ENCODE results near the gene QRICH2. TPM values are rescaled to one million over a fixed set of nuclear protein-coding genes. Genes with fewer than 3 reads are reported as not detected.
A peak's percentile ranks its signal among the peaks of the same experiment; 100 is the strongest.

The QRICH2 gene
- total and polyA plus RNA-seq, 9 of the 15 experiments (the other 6 are each of a cell fraction or from before 2014, with no cell fraction given): 0.03 to 1.6 (median 0.81) TPM

DNA sequence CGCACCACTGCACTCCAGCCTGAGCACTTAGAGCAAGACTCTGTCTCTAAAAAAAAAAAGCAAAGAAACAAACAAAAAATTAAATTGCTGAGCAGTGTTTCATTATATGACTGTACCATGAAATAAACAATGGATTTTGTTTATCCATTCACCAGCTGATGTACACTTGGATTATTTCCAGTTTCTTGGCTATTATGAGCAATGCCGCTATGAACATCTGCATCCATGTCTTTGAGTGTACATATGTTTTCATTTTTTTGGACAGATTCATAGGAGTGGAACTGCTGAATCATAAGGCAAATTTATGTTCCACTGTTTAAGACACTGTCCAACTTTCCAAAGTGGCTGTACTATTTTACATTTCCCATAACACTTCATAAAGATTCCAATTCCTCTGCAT, 75.7 kb downstream of the QRICH2 start (continued):
- TF ChIP-seq, protein P1, sequence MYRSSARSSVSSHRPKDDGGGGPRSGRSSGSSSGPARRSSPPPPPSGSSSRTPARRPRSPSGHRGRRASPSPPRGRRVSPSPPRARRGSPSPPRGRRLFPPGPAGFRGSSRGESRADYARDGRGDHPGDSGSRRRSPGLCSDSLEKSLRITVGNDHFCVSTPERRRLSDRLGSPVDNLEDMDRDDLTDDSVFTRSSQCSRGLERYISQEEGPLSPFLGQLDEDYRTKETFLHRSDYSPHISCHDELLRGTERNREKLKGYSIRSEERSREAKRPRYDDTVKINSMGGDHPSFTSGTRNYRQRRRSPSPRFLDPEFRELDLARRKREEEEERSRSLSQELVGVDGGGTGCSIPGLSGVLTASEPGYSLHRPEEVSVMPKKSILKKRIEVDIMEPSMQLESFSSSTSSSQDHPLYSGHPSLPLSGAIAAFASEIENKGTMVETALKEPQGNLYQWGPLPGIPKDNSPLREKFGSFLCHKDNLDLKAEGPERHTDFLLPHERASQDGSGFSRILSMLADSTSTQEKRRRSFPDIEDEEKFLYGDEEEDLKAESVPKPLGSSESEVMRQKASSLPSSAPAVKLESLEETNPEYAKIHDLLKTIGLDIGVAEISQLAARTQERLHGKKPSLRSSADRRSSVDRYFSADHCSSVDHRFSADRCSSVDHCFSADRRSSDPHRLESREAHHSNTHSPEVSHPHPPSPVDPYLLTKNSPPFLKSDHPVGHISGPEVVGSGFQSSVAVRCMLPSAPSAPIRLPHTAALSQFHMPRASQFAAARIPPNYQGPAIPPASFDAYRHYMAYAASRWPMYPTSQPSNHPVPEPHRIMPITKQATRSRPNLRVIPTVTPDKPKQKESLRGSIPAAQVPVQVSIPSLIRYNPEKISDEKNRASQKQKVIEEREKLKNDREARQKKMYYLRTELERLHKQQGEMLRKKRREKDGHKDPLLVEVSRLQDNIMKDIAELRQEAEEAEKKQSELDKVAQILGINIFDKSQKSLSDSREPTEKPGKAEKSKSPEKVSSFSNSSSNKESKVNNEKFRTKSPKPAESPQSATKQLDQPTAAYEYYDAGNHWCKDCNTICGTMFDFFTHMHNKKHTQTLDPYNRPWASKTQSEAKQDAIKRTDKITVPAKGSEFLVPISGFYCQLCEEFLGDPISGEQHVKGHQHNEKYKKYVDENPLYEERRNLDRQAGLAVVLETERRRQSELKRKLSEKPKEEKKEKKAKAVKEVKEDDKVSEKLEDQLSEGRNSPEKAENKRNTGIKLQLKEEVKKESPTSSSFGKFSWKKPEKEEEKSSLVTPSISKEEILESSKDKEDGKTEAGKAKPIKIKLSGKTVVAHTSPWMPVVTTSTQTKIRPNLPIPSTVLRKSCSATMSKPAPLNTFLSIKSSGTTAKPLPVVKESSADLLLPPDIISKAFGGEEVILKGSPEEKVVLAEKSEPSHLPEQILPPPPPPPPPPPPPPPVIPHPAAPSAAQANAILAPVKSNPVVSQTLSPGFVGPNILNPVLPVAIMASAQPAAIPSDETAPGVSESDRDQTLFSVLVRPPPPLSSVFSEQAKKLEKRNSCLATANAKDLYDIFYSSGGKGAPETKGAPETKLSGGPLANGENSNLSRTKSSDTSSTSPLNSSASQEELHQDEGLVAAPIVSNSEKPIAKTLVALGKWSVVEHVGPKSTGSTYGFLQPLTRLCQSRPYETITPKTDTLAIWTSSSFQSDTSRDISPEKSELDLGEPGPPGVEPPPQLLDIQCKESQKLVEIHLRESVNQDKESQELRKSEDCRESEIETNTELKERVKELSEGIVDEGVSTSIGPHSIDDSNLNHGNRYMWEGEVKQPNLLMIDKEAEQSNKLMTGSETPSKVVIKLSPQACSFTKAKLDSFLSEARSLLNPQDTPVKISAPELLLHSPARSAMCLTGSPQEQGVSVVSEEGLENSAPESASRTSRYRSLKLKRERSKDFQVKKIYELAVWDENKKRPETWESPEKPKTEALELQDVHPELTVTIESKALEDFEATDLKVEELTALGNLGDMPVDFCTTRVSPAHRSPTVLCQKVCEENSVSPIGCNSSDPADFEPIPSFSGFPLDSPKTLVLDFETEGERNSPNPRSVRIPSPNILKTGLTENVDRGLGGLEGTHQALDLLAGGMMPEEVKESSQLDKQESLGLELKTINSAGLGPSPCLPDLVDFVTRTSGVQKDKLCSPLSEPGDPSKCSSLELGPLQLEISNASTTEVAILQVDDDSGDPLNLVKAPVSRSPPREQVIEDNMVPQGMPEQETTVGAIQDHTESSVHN (IDR thresholded peaks at IDR 0.05; ENCODE audit: borderline replicate concordance in 1 of 2, low read depth in 1 of 2): no peak
- TF ChIP-seq CREBBP (IDR thresholded peaks at IDR 0.05; ENCODE audit: low read depth, low read length) (no peak), PML (IDR thresholded peaks at IDR 0.05; ENCODE audit: low read length) (no peak), TAF15 (IDR thresholded peaks at IDR 0.05; ENCODE audit: low read depth, low read length) (no peak), NFIC (IDR thresholded peaks at IDR 0.05) (peak; percentile 56), FIP1L1 (IDR thresholded peaks at IDR 0.05; ENCODE audit: low read depth, low read length, poor library complexity, severe bottlenecking) (no peak), U2AF1 (optimal IDR thresholded peaks at IDR 0.05; ENCODE audit: low read depth, low read length) (no peak)
- TF ChIP-seq, protein P2, sequence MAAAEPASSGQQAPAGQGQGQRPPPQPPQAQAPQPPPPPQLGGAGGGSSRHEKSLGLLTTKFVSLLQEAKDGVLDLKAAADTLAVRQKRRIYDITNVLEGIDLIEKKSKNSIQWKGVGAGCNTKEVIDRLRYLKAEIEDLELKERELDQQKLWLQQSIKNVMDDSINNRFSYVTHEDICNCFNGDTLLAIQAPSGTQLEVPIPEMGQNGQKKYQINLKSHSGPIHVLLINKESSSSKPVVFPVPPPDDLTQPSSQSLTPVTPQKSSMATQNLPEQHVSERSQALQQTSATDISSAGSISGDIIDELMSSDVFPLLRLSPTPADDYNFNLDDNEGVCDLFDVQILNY (CRISPR knock-in tag; IDR thresholded peaks at IDR 0.05): no peak
- TF ChIP-seq, protein P3, sequence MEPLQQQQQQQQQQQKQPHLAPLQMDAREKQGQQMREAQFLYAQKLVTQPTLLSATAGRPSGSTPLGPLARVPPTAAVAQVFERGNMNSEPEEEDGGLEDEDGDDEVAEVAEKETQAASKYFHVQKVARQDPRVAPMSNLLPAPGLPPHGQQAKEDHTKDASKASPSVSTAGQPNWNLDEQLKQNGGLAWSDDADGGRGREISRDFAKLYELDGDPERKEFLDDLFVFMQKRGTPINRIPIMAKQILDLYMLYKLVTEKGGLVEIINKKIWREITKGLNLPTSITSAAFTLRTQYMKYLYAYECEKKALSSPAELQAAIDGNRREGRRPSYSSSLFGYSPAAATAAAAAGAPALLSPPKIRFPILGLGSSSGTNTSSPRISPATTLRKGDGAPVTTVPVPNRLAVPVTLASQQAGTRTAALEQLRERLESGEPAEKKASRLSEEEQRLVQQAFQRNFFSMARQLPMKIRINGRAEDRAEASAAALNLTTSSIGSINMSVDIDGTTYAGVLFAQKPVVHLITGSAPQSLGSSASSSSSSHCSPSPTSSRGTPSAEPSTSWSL (CRISPR knock-in tag; IDR thresholded peaks at IDR 0.05; ENCODE audit: borderline replicate concordance): no peak
- TF ChIP-seq, protein P4, sequence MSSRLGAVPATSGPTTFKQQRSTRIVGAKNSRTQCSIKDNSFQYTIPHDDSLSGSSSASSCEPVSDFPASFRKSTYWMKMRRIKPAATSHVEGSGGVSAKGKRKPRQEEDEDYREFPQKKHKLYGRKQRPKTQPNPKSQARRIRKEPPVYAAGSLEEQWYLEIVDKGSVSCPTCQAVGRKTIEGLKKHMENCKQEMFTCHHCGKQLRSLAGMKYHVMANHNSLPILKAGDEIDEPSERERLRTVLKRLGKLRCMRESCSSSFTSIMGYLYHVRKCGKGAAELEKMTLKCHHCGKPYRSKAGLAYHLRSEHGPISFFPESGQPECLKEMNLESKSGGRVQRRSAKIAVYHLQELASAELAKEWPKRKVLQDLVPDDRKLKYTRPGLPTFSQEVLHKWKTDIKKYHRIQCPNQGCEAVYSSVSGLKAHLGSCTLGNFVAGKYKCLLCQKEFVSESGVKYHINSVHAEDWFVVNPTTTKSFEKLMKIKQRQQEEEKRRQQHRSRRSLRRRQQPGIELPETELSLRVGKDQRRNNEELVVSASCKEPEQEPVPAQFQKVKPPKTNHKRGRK (tag; IDR thresholded peaks at IDR 0.05): no peak
- TF ChIP-seq, protein P5, sequence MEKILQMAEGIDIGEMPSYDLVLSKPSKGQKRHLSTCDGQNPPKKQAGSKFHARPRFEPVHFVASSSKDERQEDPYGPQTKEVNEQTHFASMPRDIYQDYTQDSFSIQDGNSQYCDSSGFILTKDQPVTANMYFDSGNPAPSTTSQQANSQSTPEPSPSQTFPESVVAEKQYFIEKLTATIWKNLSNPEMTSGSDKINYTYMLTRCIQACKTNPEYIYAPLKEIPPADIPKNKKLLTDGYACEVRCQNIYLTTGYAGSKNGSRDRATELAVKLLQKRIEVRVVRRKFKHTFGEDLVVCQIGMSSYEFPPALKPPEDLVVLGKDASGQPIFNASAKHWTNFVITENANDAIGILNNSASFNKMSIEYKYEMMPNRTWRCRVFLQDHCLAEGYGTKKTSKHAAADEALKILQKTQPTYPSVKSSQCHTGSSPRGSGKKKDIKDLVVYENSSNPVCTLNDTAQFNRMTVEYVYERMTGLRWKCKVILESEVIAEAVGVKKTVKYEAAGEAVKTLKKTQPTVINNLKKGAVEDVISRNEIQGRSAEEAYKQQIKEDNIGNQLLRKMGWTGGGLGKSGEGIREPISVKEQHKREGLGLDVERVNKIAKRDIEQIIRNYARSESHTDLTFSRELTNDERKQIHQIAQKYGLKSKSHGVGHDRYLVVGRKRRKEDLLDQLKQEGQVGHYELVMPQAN (IDR thresholded peaks at IDR 0.05; ENCODE audit: borderline replicate concordance): no peak
- TF ChIP-seq, protein P6, sequence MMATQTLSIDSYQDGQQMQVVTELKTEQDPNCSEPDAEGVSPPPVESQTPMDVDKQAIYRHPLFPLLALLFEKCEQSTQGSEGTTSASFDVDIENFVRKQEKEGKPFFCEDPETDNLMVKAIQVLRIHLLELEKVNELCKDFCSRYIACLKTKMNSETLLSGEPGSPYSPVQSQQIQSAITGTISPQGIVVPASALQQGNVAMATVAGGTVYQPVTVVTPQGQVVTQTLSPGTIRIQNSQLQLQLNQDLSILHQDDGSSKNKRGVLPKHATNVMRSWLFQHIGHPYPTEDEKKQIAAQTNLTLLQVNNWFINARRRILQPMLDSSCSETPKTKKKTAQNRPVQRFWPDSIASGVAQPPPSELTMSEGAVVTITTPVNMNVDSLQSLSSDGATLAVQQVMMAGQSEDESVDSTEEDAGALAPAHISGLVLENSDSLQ (IDR thresholded peaks at IDR 0.05): peak; percentile 33; the same call in 1 of the 2 replicates

Data from K562 (cell line).